HG03432 (cell line): ENCODE results near the gene DLGAP1.
"Not testable (repeated sequence)": the region's sequence is repeated elsewhere in the genome, so short reads cannot be mapped to it uniquely, and the experiment has no call there.

ENCODE experiments used
- ATAC-seq: cut with Tn5 transposase; IDR thresholded peaks from one replicate; pipeline ENCODE4 v1.9.1; 2021; ENCODE audit warnings: mild to moderate bottlenecking, moderate library complexity; ENCODE audit not compliant: unreplicated experiment

Gene DLGAP1

DNA sequence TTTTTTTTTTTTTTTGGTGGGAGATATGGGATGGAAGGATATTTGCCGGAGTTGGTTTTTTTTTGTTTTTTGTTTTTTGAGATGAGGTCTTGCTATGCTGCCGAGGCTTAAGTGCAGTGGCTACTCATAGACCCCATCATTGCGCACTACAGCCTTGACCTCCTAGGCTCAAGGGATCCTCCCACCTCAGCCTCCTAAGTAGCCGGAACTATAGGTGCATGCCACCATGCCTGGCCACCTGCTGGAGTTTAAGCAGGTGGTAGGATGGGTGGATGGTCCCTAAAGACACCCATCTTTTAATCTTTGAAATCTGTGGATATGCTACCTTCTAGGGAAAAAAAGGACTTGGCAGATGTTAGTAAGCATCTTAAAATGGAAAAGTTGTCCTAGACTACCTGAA, 835.4 kb downstream of the DLGAP1 start:
- ATAC-seq, result no peak

DNA sequence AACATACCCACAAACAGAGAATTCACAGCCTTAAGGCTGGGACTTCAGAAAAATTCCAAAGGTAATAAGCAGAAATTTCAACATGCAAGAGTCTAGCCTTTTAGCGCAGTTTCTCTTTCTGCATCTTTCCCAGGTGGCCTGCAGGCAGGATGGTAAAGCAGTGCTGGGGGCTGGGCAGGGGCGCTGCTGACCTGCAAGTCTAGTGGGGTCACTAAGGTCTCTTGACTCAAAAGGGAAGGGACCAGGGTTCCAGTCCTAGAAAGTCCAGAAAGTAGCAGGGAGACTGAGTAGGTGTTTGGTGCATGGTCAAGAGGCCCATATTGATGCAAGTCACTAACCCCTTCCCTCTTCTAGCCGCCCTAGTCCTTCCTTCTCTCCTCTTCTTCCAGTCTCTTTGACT, 835.9 kb downstream of the DLGAP1 start:
- ATAC-seq, result no peak

DNA sequence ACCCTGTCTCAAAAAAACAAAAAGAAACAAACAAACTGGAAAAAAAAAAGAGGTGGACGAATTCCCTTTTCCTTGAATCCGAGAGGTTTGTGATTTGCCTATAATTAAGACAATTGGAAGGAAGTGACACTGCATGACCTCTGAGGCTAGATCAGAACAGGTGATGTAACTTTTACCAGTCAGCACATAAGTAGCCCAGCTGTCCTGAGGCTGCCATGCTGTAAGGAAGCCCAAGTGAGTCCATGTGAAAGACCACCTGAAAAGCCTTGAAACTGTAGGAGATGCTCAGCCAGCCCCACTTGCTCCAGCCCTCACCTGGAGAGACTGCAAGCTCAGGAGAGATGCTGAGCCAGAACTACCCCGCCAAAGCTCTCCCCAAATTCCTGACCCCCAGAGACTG, 838.4 kb downstream of the DLGAP1 start:
- ATAC-seq, result no peak

DNA sequence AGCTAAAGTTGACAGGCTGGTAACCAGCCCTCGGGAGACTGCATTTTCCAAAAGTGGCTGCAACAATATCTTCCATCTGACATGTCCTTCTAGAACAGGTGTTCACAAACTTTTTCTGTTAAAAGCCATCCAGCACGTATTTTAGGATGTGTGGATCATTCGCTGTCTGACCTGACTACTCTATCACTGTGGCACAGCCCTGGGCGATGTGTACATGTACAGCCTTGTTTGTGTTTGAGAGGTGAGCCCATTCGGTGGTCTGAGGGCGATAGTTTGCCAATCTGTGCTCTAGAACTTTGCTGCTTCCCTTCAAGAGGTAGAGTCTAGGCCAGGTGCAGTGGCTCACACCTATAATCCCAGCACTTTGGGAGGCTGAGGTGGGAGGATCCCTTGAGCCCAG, 839.0 kb downstream of the DLGAP1 start:
- no peak for ATAC-seq

DNA sequence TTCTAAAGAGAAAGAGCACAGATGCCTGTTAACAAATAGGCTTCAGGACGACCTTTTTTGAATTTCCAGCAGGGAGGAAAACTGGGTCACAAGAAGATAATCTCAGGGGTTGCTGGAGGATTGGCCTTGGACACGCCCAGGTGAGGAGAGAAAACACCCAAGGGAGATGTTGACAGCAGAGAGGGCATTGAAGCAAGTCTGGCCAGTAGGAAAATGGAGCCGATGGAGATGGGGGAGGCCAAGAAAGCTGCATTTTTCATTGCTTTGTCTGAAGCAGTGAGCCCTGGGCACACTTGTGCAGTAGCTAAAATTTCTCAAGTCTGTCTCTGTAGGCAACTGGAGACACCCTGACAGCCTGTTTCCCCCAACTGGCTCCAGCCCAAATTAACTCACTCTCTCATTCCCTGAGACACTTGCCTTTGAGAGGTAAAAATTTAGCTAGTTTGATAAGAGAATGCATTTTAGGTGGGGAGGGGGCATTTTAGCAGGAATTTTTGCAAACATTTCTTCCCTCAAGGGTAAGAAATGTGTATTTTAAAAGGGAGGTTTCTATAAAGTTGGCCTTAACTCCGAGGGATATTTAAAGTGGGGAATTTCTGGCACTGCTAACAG, 839.6 kb downstream of the DLGAP1 start:
- ATAC-seq, result no peak

DNA sequence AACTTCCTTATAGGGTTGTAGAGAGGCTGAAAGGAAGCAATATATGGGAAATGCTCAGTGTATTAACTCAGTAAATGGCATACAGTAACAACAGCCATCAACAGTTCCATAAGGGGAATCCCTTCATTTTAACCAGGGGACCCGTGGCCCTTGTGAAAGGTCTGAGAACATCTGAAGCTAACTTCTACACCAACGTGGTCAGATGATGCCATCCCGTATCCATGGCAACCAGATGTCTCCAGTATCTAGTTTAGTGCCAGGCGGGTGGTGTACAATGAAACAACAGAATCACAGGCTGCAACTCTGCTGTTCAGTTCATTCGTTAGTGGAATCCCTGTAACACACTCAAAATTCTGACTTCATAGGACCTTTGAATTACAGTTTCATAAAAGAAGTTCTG, 842.8 kb downstream of the DLGAP1 start:
- ATAC-seq, result no peak

DNA sequence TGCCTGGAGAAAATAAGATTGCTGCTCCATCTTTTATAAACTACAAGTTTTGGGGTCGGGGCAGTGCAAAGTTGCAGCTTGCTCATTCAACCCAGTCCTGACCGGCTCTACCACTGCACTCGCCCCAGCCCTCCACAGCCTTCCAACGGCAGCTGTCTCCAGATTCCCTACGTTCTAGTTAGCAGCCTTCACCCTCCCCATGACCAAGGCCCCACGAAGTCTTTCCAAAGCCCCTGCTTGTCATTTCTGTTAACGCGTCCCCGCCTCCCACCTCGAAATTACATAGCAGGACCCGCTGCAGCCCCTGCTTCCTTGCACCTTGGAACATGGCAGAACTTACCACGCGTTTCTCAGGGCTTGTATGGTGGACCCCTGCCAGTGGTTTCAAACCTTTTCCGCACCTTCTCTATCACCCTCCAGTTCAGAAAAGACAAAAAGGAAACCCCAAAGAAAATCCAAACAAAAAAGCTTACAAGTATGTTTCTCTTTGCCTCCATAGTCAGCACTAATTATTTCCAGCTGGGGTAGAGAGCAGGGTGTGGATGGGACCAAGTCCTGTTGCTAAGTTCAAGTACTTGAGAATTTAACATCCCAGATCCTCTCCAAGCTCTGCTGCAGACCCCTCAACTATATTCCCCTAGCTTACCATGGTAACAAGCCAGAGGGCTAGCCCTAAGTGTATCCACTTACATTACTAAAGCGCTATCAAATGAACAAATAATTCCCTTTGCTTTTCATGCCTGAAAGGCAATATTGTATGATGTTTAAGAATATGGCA, 843.6 kb downstream of the DLGAP1 start:
- ATAC-seq, result no peak

DNA sequence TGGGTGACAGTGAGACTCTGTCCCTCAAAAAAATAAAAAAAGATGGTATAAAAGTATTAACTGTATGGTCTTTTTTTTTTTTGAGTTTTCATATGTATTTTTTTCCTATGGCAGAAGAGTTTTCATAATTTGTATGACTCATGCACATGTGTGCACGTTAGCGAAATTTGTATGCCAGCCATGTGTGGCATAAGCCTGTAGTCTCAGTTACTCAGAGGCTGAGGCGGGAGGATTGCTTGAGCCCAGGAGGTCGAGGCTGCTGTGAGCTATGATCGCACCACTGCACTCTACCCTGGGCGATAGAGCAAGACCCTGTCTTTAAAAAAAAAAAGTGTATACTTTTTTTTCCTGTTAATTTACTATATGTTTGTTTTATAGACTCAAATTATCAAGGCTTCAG, 844.3 kb downstream of the DLGAP1 start:
- ATAC-seq, result no peak

DNA sequence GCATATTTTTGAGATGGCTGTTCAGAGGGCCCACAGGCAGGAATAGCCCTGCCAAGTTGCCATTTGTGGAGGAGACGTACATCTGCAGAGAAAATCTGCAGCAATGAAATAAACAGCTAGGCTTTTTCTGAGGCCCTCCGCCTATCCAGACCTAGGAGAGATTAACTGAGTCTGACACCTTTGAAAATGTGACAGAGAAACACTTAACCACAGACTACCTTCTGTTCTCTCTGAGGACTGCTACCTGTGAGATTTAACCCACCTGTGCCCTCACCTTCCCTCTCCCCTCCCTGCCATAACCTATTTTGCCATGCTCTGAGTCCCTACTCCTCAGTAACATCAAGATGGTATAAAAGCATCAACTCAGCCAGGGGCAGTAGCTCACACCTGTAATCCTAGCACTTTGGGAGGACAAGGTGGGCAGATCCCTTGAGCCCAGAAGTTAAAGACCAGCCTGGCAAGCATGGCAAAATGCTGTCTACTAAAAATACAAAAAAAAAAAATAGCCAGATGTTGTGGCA, 844.9 kb downstream of the DLGAP1 start:
- no peak for ATAC-seq

DNA sequence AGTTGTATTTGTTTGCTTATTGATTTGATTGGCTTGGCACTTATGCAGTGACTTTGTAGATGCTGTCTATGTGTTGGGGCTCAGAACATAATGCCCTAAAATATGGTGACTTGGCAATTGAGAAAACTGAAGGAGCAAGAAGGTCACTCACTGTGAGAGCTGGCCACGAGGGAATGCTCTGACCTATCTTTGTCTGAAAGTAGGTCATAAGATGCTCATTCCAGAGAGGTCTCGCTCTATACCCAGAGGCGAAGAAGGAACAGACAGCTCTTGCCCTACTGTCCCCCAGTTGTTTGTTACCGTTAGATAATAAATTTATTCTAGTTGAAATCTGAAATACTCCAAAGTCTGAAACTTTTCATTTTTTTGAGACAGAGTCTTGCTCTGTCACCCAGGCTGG, 846.6 kb downstream of the DLGAP1 start:
- no peak for ATAC-seq

DNA sequence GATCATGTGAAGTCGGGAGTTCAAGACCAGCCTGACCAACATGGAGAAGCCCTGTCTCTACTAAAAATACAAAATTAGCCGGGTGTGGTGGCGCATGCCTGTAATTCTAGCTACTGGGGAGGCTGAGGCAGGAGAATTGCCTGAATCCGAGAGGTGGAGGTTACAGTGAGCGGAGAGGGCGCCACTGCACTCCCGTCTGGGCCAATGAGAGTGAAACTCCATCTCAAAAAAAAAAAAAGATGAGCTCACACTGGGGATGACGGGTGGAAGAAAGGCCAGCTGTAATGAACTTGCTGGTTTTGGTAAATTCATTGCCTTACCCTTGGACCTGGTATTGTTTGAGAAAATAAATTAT, 847.0 kb downstream of the DLGAP1 start:
- not testable (repeated sequence) for ATAC-seq

DNA sequence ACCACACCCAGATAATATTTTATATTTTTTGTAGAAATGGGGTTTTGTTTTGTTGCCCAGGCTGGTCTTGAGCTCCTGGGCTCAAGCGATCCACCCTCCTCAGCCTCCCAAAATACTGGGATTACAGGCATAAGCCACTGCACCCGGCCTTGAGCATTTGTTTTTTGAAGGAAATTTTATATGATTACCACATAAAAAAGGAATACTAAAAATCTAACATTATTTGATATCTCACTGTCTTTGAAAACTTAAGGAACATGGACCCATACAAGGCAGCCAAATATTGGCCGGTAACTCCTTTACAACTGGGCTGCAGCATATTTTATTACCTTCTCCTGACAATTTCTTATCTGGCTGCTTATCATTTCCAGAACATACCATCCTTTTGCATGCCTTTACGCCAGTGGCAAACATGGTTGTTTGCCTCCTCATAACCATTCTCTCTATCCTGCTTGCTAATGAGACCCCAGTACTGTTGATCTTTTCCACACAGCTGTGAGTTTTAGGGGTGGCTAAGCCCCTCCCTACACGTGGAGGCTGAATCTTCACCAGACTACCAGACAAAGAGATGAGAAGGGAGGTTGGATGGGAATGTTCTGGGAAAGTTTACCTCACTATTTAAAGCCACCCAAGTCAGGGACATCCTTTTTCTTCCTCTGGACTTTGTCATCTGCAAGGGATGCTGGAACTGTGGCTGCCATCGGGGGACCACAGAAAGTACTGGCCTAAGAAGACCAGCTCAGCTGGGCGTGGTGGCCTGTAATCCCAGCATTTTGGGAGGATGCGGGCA, 847.6 kb downstream of the DLGAP1 start:
- ATAC-seq, result no peak

DNA sequence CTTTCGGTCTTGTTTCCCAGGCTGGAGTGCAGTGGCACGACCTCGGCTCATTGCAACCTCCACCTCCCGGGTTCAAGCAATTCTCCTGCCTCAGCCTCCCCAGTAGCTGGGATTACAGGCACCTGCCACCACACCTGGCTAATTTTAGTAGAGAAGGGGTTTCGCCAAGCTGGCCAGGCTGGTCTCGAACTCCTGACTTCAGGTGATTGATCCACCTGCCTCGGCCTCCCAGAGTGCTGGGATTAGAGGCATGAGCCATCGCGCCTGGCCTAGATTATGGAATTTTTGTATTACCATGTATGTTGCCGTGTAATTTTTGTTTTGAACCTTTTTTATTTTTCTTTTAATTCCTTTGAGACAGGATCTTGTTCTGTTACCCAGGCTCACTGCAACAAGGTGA, 848.2 kb downstream of the DLGAP1 start:
- ATAC-seq, result not testable (repeated sequence)

DNA sequence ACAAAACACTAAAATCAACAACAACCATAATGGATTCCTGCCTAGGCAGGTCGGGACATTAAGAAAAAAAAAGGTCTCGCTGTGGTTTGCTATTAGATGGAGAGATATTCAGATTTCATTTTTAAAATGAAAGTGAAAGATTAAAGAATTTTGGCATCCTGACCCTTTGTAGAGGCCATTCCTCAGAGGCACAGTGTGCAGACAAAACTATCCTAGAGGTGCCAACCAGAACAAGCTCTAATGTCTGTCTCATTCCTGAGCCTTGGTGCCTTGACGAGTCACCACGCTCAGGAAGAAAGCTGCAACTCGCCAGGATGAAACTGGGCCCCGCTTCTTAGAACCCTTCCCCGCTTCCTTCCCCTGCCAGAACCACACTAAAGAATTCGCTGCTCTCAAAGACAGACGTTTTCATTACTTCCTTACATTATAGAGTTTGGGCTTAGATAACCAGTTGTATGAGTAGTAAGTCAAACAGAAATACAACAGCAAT, 849.1 kb downstream of the DLGAP1 start:
- ATAC-seq, result no peak

DNA sequence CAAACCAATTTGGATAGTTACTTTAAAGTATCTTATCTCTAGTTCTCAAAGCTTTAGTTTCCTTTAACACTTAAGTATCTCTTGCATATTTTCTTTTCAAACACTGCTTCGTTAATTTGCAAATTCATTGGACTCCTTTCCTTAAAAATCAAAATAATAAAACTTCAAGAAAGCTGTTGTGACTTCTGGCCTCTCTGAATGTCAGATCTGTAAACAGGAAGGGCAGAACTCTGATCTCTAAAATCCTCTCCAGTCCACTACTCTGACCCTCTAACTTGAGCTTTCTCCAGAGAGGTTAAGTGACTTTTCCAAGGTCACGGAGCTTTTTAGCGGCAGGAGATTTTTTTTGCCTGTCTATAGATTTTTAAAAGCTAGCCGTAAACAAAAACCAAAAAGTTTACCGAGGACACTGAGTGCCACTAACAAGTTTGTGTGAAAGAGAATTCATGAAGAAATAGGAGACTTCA, 849.6 kb downstream of the DLGAP1 start:
- no peak for ATAC-seq

DNA sequence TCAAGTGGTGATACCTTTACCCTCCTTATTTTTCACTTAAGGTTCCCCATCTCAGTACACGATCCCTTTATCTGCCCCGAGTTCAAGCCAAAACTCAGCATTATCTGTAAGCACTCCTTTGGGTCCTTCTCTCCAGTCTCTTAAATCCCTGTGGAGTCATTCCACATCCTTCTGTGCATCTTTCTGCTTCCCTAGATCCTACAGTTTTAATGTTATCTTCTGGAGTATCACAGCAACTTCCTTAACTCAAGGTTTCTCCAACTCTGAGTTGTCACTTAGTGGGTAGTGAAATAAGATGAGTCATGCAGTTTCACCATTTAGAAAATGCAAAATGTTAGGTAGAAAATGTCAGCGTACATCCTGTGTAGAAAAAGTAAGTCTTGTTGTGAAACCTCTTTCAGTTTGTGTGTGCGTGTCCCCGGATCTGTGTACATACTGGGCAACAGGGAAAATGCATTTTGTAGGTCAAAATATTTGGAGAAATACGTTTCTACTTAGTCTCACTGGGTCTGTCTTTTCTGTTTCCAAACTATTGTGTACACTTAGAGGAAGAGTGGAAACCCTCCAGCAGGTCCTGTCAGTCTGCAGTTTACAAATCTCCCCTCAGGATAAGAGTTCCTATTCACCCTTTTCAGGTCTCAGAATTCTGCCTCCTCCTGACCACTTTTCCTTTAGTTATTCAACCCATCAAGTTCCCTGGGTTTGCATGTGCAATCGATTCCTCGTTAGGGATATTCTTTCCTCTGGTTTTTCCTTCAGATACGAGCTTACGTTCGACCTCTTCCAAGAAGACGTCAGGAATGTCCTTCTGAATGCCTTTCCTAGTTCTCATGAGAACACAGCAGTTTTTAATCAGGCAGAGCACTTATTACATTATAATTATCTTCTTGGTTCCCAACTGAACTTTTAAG, 850.4 kb downstream of the DLGAP1 start:
- peak; percentile 89 for ATAC-seq

DNA sequence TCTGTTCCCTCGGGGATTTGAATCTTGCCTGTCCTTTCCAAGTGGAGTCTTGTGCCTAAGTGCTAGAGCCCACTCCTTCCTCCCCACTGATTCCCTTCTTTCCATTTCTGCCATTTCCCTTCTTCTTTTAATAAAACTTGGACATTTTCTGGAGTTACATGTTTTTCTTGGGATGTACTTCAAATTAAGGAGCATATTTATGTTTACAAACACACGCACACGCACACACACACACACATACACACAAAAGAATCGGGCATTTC, 850.9 kb downstream of the DLGAP1 start:
- no peak for ATAC-seq

DNA sequence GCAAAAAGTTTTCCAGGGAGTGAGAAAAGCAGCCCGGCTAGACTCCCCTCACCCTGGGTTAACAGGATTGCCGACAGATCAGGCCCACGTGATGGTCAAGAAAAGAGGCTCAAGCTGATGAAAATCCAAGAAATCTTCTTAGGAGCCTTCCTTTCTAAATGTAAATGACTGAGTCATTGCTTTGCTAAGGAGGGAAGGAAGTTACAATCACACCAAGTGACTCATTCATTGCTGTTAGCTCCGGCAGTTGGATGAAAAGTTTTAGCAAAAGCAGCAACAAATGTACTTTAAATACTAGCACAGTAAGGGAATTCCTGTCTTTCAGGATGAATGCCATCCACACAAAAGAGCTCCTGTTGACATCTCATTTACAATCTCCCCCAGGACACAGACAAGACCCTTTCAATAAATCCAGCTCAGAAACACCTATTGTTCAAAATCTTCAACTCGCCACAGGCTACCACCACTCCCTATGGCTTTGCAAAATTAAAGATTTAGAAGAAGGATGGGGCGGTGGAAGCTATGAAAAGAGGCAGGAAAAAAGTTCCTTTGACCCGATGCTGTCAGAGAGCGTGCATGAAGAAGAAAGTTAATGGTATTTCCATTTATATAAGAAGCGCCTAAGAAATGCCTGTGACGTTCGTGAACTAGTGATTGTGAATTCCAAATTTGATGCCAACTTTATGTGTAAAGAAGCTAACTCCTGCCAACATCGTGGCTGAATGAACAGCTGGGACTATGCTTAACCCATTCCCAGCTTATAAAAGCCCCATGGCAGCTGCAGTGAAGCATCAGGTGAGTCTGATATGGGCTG, 851.5 kb downstream of the DLGAP1 start:
- peak; percentile 38 for ATAC-seq

DNA sequence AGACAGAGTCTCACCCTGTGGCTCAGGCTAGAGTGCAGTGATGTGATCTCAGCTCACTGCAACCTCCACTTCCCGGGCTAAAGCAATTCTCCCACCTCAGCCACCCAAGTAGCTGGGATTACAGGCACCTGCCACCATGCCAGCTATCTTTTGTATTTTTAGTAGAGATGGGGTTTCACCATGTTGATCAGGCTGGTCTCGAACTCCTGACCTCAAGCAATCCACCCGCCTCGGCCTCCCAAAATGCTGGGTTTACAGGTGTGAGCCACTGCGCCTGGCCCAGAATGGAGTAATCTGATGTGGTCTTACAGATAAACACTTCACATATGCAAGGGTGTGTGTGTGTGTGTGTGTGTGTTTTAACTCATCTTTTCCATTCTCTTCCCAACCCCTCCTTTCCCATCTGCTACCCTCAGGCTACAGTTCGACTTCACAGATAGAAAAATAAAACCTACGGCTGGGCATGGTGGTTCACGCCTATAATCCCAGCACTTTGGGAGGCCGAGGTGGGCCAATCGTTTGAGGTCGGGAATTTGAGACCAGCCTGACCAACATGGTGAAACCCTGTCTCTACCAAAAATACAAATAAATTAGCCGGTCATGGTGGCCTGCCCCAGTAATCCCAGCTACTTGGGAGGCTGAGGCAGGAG, 853.9 kb downstream of the DLGAP1 start:
- not testable (repeated sequence) for ATAC-seq
